Neural progenitor cell (in vitro differentiated cells): Measurements from ENCODE around the gene POLA2. TPM values are rescaled to one million over a fixed set of nuclear protein-coding genes. Genes with fewer than 3 reads are reported as not detected.

Source experiments
- DNase-seq: peaks from one replicate; pipeline ENCODE4 v3.0.0-alpha.2; 2016; ENCODE audit warnings: low spot score
- H2AFZ ChIP-seq: fragments of 200-600 bp; sonication (generic); replicated peaks from 2 replicates; pipeline ENCODE4 v1.6.1; 2016; ENCODE audit warnings: antibody characterized with exemption
- H3F3A ChIP-seq: fragments of 200-600 bp; sonication (generic); 2 replicates; pipeline ENCODE4 v1.6.1; 2016; ENCODE audit warnings: antibody characterized with exemption, low read depth
- H3K27ac ChIP-seq: fragments of 200-600 bp; sonication (generic); 2 replicates; pipeline ENCODE4 v1.5.1; 2016; ENCODE audit warnings: mild to moderate bottlenecking
- H3K27me3 ChIP-seq: fragments of 200-600 bp; sonication (generic); 2 replicates; pipeline ENCODE4 v1.6.1; 2016; ENCODE audit warnings: mild to moderate bottlenecking, moderate library complexity
- H3K36me3 ChIP-seq: fragments of 200-600 bp; sonication (generic); 2 replicates; pipeline ENCODE4 v1.5.1; 2016
- H3K4me1 ChIP-seq: fragments of 200-600 bp; sonication (generic); 2 replicates; pipeline ENCODE4 v1.6.1; 2016; ENCODE audit warnings: mixed run types
- H3K4me2 ChIP-seq: fragments of 200-600 bp; sonication (generic); 2 replicates; pipeline ENCODE4 v1.6.1; 2016
- H3K4me3 ChIP-seq: fragments of 200-600 bp; sonication (generic); 2 replicates; pipeline ENCODE4 v1.5.1; 2016
- H3K79me2 ChIP-seq: fragments of 200-600 bp; sonication (generic); 2 replicates; pipeline ENCODE4 v1.6.1; 2016; ENCODE audit warnings: low read depth
- H3K9ac ChIP-seq: fragments of 200-600 bp; sonication (generic); 2 replicates; pipeline ENCODE4 v1.6.1; 2016
- H3K9me3 ChIP-seq: fragments of 200-600 bp; sonication (generic); 2 replicates; pipeline ENCODE4 v1.5.1; 2016; ENCODE audit warnings: low read depth
- H4K20me1 ChIP-seq: fragments of 200-600 bp; sonication (generic); 2 replicates; pipeline ENCODE4 v1.6.1; 2016; ENCODE audit warnings: low read depth
- H3K27ac Mint-ChIP-seq: 3 replicates; pipeline ENCODE4 v1.8.0; 2021; ENCODE audit warnings: mixed read lengths
- H3K27me3 Mint-ChIP-seq: 2 replicates; pipeline ENCODE4 v1.8.0; 2022; ENCODE audit warnings: low read depth, mild to moderate bottlenecking, inconsistent platforms, moderate library complexity, mixed read lengths; ENCODE audit not compliant: insufficient read depth
- H3K36me3 Mint-ChIP-seq: 3 replicates; pipeline ENCODE4 v1.8.0; 2021; ENCODE audit warnings: mixed read lengths
- H3K4me1 Mint-ChIP-seq: 3 replicates; pipeline ENCODE4 v1.8.0; 2021; ENCODE audit warnings: mixed read lengths
- H3K4me3 Mint-ChIP-seq: 3 replicates; pipeline ENCODE4 v1.8.0; 2021; ENCODE audit warnings: mild to moderate bottlenecking, moderate library complexity, mixed read lengths
- H3K9me3 Mint-ChIP-seq: 3 replicates; pipeline ENCODE4 v1.8.0; 2020; ENCODE audit warnings: mixed read lengths
- CTCF ChIP-seq: fragments of 200-600 bp; sonication (generic); IDR thresholded peaks from 2 replicates; pipeline ENCODE4 v1.5.1; 2017; ENCODE audit warnings: antibody characterized with exemption, mild to moderate bottlenecking
- EZH2 ChIP-seq: fragments of 200-600 bp; sonication (generic); IDR thresholded peaks from 2 replicates; pipeline ENCODE4 v1.6.1; 2017; ENCODE audit warnings: antibody characterized with exemption, mild to moderate bottlenecking, moderate library complexity
- EZH2phosphoT487 ChIP-seq: fragments of 200-600 bp; sonication (generic); IDR thresholded peaks from 2 replicates; pipeline ENCODE4 v1.6.1; 2017; ENCODE audit warnings: antibody characterized with exemption
- total RNA-seq: library from RNA; depleted of rRNA; stranded (reverse); fragments of >200 nt; gene quantifications from 2 replicates; pipeline ENCODE4 v1.2.3, GENCODE V29; 2015; ENCODE audit warnings: low replicate concordance

POLA2 gene
- total RNA-seq, 1 donor from 2014 or later = 33.3 TPM

GRCh38 chr11:65295571-65296341 lies 34.0 kb downstream of the POLA2 start:
- no peak for DNase-seq
- Mint-ChIP-seq H3K27ac (no peak overlapping the region), H3K4me3 (no peak overlapping the region), H3K36me3 (peaks cover 36% of the 10 kb centered on the region), H3K27me3 (no peaks in the 10 kb centered on the region), H3K4me1 (peaks cover 12% of the 10 kb centered on the region), H3K9me3 (no peaks in the 10 kb centered on the region)
- H2AFZ ChIP-seq = no peak overlapping the region
- H3K4me1 ChIP-seq = no peaks in the 10 kb centered on the region
- H4K20me1 ChIP-seq = no peaks in the 10 kb centered on the region
- no peaks in the 10 kb centered on the region for H3K36me3 ChIP-seq
- no peak overlapping the region for H3K27ac ChIP-seq
- H3K9ac ChIP-seq = no peak overlapping the region
- H3F3A ChIP-seq = peaks cover 3% of the 10 kb centered on the region
- no peaks in the 10 kb centered on the region for H3K9me3 ChIP-seq
- no peak overlapping the region for H3K4me2 ChIP-seq
- H3K4me3 ChIP-seq = no peak overlapping the region
- no peaks in the 10 kb centered on the region for H3K27me3 ChIP-seq
- H3K79me2 ChIP-seq = no peaks in the 10 kb centered on the region
- TF ChIP-seq EZH2phosphoT487 = no peak

GRCh38 chr11:65297026-65297672 lies 35.4 kb downstream of the POLA2 start:
- no peak for DNase-seq
- peaks cover 6% of the 10 kb centered on the region for H3F3A ChIP-seq
- no peaks in the 10 kb centered on the region for H3K79me2 ChIP-seq
- H3K4me3 ChIP-seq = no peak overlapping the region
- no peaks in the 10 kb centered on the region for H3K27me3 ChIP-seq
- Mint-ChIP-seq H3K9me3 (no peaks in the 10 kb centered on the region), H3K4me3 (no peak overlapping the region), H3K27me3 (no peaks in the 10 kb centered on the region), H3K4me1 (peaks cover 26% of the 10 kb centered on the region), H3K27ac (no peak overlapping the region), H3K36me3 (peaks cover 26% of the 10 kb centered on the region)
- H3K4me2 ChIP-seq = no peak overlapping the region
- TF ChIP-seq CTCF (no peak), EZH2phosphoT487 (no peak), EZH2 (no peak)
- H4K20me1 ChIP-seq = peaks cover 13% of the 10 kb centered on the region
- H2AFZ ChIP-seq = no peak overlapping the region
- H3K9me3 ChIP-seq = no peaks in the 10 kb centered on the region
- H3K4me1 ChIP-seq = peaks cover 10% of the 10 kb centered on the region
- no peak overlapping the region for H3K27ac ChIP-seq
- no peaks in the 10 kb centered on the region for H3K36me3 ChIP-seq
- H3K9ac ChIP-seq = no peak overlapping the region

GRCh38 chr11:65298131-65298535 lies 36.4 kb downstream of the POLA2 start:
- no peak overlapping the region for H2AFZ ChIP-seq
- TF ChIP-seq EZH2phosphoT487 (no peak), EZH2 (no peak), CTCF (no peak)
- Mint-ChIP-seq H3K27ac (no peak overlapping the region), H3K9me3 (no peaks in the 10 kb centered on the region), H3K27me3 (no peaks in the 10 kb centered on the region), H3K36me3 (peaks cover 23% of the 10 kb centered on the region), H3K4me3 (no peak overlapping the region), H3K4me1 (peaks cover 29% of the 10 kb centered on the region)
- H3K79me2 ChIP-seq = no peaks in the 10 kb centered on the region
- H3K4me2 ChIP-seq = no peak overlapping the region
- peaks cover 6% of the 10 kb centered on the region for H3F3A ChIP-seq
- H3K27ac ChIP-seq = no peak overlapping the region
- H3K27me3 ChIP-seq = no peaks in the 10 kb centered on the region
- H3K4me1 ChIP-seq = peaks cover 13% of the 10 kb centered on the region
- DNase-seq = no peak
- H3K9me3 ChIP-seq = no peaks in the 10 kb centered on the region
- no peaks in the 10 kb centered on the region for H3K36me3 ChIP-seq
- H4K20me1 ChIP-seq = peaks cover 14% of the 10 kb centered on the region
- H3K9ac ChIP-seq = no peak overlapping the region
- H3K4me3 ChIP-seq = no peak overlapping the region
